Measurements from ENCODE around the gene SPAG17.

DNA sequence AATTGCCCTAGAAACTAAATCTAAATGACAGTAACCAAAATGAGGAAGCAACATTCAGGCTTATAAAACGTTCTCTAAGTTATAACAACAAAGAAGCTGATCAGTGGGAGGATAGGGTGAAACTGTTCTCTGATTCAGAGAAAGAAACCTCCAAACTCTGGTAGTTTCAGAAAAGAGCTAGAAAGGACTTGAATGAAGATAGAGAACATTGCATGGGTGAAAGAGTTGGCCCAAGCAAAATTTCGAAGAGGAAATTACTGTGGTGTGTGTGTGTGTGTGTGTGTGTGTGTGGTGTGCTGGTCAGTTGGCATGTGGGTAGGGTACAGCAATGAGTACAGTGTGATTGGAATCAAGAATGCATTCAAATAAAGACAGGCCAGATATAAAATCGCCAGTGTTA lies 16.5 kb upstream of the SPAG17 start:
- TF ChIP-seq ZSCAN23 (tag by site-specific recombination; IDR thresholded peaks at IDR 0.05) (no peak), ZSCAN30 (tag by site-specific recombination; IDR thresholded peaks at IDR 0.05) (no peak)
